Gastrocnemius medialis (tissue), 4 donors: ENCODE measurements around the gene RASD1. TPM values are rescaled to one million over a fixed set of nuclear protein-coding genes. Genes with fewer than 3 reads are reported as not detected.

ENCODE experiments used
- ATAC-seq, 2 donors: fragments of 150-250 bp; one replicate each; pipeline ENCODE4 v1.9.1; 2016
- DNase-seq, 2 donors: peaks; one replicate each; pipeline ENCODE4 v3.0.0-alpha.2; 2019
- H3K27ac ChIP-seq, 4 donors: fragments of 200-600 bp; sonication (generic); 1 replicate in 1 of 4; 2 replicates in 3 of 4; pipeline ENCODE4 v1.5.1; 2016 to 2018; ENCODE audit warnings: mild to moderate bottlenecking in 2 of 4, moderate library complexity in 1 of 4
- H3K27me3 ChIP-seq, 3 donors: fragments of 200-600 bp; sonication (generic) in 2 of 3; 1 replicate in 1 of 3; 2 replicates in 2 of 3; pipeline versions ENCODE4 v1.5.1 to v1.6.0; 2016 to 2019; ENCODE audit warnings: mild to moderate bottlenecking in 1 of 3, moderate library complexity in 1 of 3
- H3K36me3 ChIP-seq, 2 donors: fragments of 200-600 bp; sonication (generic) in 1 of 2; one replicate each; pipeline ENCODE4 v1.5.1; 2017 to 2018
- H3K4me1 ChIP-seq, 2 donors: fragments of 200-600 bp; sonication (generic) in 1 of 2; one replicate each; pipeline ENCODE4 v1.5.1; 2016 to 2017; ENCODE audit warnings: mild to moderate bottlenecking in 2 of 2
- H3K4me3 ChIP-seq, 4 donors: fragments of 200-600 bp; sonication (generic) in 3 of 4; 1 replicate in 1 of 4; 2 replicates in 3 of 4; pipeline ENCODE4 v1.5.1; 2016 to 2019; ENCODE audit warnings: mild to moderate bottlenecking in 2 of 4
- H3K9me3 ChIP-seq, 3 donors: fragments of 200-600 bp; sonication (generic) in 2 of 3; 1 replicate in 1 of 3; 2 replicates in 2 of 3; pipeline ENCODE4 v1.5.1; 2016 to 2019
- POLR2A ChIP-seq, 2 donors: fragments of 450-650 bp; IDR thresholded peaks; one replicate each; pipeline ENCODE4 v1.6.1; 2017; ENCODE audit warnings: antibody characterized with exemption in 2 of 2, mild to moderate bottlenecking in 2 of 2, moderate library complexity in 2 of 2
- in situ Hi-C, 4 donors: fragments of 200-750 bp; cut with MboI; loops; one replicate each; pipeline versions ENCODE4 v1.15.0 to v1.8.0; 2017; ENCODE audit warnings: low sequenced_read_pairs in 4 of 4
- intact Hi-C: fragments of 100-400 bp; cut with DNase I; formaldehyde crosslinking; loops from one replicate; pipeline ENCODE4 v1.15.1; 2023; ENCODE audit warnings: low total_unique reads
- total RNA-seq, 4 donors: library from RNA; depleted of rRNA; stranded (reverse); fragments of >200 nt; gene quantifications; one replicate each; pipeline versions ENCODE4 v1.1.0 to v1.2.3, GENCODE V29; 2016
- TF ChIP-seq, protein P1 (sequence below), 5 experiments: fragments of 450-650 bp in 3 of 5; fragments of 200-600 bp in 2 of 5; sonication (generic) in 2 of 5; IDR thresholded peaks in 4 of 5; conservative IDR thresholded peaks in 1 of 5; 1 replicate in 4 of 5; 2 replicates in 1 of 5; pipeline ENCODE4 v1.5.1; 2016 to 2019; ENCODE audit warnings: antibody characterized with exemption in 5 of 5, mild to moderate bottlenecking in 3 of 5, moderate library complexity in 3 of 5

The RASD1 gene
- total RNA-seq, 4 donors from 2014 or later: 61.3 to 264 (median 102) TPM

DNA sequence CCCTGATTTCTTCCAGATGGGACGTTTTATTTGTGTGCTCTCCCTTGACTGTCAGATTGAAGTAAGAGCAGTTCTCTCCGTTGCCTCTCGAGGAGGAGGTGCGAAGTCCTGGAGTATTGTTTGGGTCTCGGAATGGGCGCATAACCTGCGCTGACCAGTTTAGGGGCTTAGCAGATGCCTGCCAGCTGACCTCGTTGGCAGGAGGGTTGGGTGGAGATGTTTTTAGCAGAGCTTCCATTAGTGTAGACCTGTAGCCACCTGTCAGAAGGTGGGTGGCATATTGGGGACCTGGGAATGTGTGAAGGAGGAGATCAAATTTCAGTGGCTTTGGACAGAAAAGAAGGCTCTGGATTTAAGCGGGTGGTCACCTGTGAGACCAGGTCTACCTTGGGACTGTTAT, 3.6 kb downstream of the RASD1 start:
- TF ChIP-seq, protein P1, sequence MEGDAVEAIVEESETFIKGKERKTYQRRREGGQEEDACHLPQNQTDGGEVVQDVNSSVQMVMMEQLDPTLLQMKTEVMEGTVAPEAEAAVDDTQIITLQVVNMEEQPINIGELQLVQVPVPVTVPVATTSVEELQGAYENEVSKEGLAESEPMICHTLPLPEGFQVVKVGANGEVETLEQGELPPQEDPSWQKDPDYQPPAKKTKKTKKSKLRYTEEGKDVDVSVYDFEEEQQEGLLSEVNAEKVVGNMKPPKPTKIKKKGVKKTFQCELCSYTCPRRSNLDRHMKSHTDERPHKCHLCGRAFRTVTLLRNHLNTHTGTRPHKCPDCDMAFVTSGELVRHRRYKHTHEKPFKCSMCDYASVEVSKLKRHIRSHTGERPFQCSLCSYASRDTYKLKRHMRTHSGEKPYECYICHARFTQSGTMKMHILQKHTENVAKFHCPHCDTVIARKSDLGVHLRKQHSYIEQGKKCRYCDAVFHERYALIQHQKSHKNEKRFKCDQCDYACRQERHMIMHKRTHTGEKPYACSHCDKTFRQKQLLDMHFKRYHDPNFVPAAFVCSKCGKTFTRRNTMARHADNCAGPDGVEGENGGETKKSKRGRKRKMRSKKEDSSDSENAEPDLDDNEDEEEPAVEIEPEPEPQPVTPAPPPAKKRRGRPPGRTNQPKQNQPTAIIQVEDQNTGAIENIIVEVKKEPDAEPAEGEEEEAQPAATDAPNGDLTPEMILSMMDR (IDR thresholded peaks at IDR 0.05 in 4 of 5, conservative IDR thresholded peaks at IDR 0.05 in 1 of 5): no peak
- TF ChIP-seq POLR2A (IDR thresholded peaks at IDR 0.05): no peak
- H3K36me3 ChIP-seq: peaks cover 0 to 12% of the 10 kb centered on the region in 2 donors
- H3K27me3 ChIP-seq: no peaks in the 10 kb centered on the region
- H3K9me3 ChIP-seq: no peaks in the 10 kb centered on the region
- no peak for DNase-seq
- in situ Hi-C loops (loop anchor here in 2 of 4 donors (10.0 kb wide), 1 partner anchor 138 kb away; no protein-coding TSS in a partner anchor), intact Hi-C loops (loop anchor here (2.0 to 10.0 kb wide), 2 partner anchors 16 to 448 kb away; partner anchors contain the start of genes MED9 and MPRIP)
- ATAC-seq: no peak
- H3K4me1 ChIP-seq: peaks cover 21 to 37% of the 10 kb centered on the region in 2 donors
- no peak overlapping the region for H3K4me3 ChIP-seq
- peak overlapping the region; percentile 82 to 97 (median 94) for H3K27ac ChIP-seq

DNA sequence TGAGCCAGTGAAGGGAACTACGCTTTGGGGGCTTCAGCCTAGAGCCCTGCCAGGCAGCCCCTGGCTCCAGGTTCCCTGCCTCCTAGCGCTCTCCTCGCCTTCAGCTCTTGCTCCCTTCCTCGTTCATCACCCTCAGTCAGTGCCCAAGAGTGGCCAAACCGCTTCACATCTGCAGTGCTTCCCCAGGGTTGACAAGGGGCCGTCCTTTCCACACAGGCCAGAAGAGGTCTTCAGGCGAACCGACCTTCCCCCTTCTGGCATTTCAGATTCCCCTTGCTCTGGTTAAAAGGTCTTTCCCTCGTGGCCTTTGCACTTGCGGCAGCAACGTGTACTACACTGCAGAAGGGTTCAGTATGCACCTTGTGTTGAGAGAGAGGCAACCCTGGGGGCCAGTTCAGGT, 4.1 kb downstream of the RASD1 start:
- no peak for DNase-seq
- intact Hi-C loops: loop anchor here (2.0 to 10.0 kb wide), 2 partner anchors 15 to 447 kb away; partner anchors contain the start of genes MED9 and MPRIP
- peaks cover 17 to 33% of the 10 kb centered on the region in 2 donors for H3K4me1 ChIP-seq
- H3K27me3 ChIP-seq: no peaks in the 10 kb centered on the region
- H3K4me3 ChIP-seq: no peak overlapping the region
- TF ChIP-seq POLR2A (IDR thresholded peaks at IDR 0.05): no peak
- TF ChIP-seq, protein P1 (IDR thresholded peaks at IDR 0.05 in 4 of 5, conservative IDR thresholded peaks at IDR 0.05 in 1 of 5): no peak
- no peak for ATAC-seq
- in situ Hi-C loops: loop anchor here in 2 of 4 donors (10.0 kb wide), 1 partner anchor 137 kb away; no protein-coding TSS in a partner anchor
- H3K36me3 ChIP-seq: peaks cover 0 to 15% of the 10 kb centered on the region in 2 donors
- H3K9me3 ChIP-seq: no peaks in the 10 kb centered on the region
- peak overlapping the region in 2 of 4 donors; percentile 10 to 97 for H3K27ac ChIP-seq

DNA sequence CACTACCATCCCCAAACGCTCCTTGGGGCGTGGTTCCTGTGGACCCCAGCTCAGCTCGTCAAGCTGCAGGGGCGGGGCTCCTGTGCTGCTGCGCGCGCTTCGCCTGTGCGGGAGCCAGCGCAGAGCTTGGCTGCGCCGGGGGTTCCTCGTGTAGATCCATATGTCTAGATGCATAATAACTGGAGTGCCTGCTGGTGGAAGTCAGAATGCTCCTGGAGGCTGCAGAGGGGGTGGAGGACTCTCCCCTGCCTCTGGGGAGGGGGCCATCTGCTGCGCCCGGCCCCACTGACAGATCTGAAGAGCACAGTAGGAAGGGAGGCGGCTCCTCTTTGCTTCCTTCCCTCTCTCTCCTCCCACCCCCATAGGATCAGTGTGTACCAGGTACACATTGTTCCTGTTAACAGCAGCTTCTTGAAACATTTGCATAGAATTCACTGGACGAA, 4.6 kb downstream of the RASD1 start:
- no peak for TF ChIP-seq POLR2A (IDR thresholded peaks at IDR 0.05)
- TF ChIP-seq, protein P1 (IDR thresholded peaks at IDR 0.05 in 4 of 5, conservative IDR thresholded peaks at IDR 0.05 in 1 of 5): no peak
- in situ Hi-C loops: loop anchor here in 2 of 4 donors (10.0 kb wide), 1 partner anchor 137 kb away; no protein-coding TSS in a partner anchor
- Histone ChIP-seq H3K4me1 (peaks cover 15 to 32% of the 10 kb centered on the region in 2 donors), H3K4me3 (no peak overlapping the region), H3K36me3 (peaks cover 0 to 15% of the 10 kb centered on the region in 2 donors), H3K9me3 (no peaks in the 10 kb centered on the region), H3K27ac (peak overlapping the region in 2 of 4 donors; percentile 10 to 97), H3K27me3 (no peaks in the 10 kb centered on the region)
- intact Hi-C loops: loop anchor here (10.0 kb wide), 1 partner anchor 447 kb away; the partner anchor contains the start of gene MPRIP
- DNase-seq: no peak
- no peak for ATAC-seq

DNA sequence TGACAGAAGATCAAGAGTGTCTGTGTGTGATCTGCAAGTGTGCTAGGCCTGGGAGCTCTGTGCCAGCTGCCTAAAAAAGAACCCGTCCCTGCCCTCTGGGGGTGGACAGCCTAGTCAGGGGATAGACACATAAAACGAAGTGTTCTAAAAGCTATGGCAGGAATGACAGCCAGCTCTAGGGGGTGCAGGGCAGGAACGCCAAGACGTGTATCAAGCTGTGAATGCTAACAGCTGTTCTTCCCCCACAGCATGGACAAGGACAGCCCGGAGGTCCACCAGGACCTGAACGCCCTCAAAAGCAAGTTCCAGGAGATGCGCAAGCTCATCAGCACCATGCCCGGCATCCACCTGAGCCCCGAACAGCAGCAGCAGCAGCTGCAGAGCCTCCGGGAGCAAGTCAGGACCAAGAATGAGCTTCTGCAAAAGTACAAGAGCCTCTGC, 5.1 kb downstream of the RASD1 start:
- intact Hi-C loops: loop anchor here (10.0 kb wide), 1 partner anchor 446 kb away; the partner anchor contains the start of gene MPRIP

More for the DNA sequence above, 5.1 kb downstream of the RASD1 start:
- in situ Hi-C loops: loop anchor here in 2 of 4 donors (10.0 kb wide), 1 partner anchor 136 kb away; no protein-coding TSS in a partner anchor
- Histone ChIP-seq H3K27me3 (no peaks in the 10 kb centered on the region), H3K9me3 (no peaks in the 10 kb centered on the region), H3K4me3 (no peak overlapping the region), H3K36me3 (peaks cover 0 to 15% of the 10 kb centered on the region in 2 donors), H3K27ac (peak overlapping the region in 3 of 4 donors; percentile 10 to 97 (median 13)), H3K4me1 (peaks cover 20 to 32% of the 10 kb centered on the region in 2 donors)
- ATAC-seq (no peak), DNase-seq (no peak)
- TF ChIP-seq, protein P1 (IDR thresholded peaks at IDR 0.05 in 4 of 5, conservative IDR thresholded peaks at IDR 0.05 in 1 of 5): no peak
- no peak for TF ChIP-seq POLR2A (IDR thresholded peaks at IDR 0.05)
